HG03066 (cell line): ENCODE results near the gene UBE2U.
A peak's percentile ranks its signal among the peaks of the same experiment; 100 is the strongest.
"Not testable (repeated sequence)": the region's sequence is repeated elsewhere in the genome, so short reads cannot be mapped to it uniquely, and the experiment has no call there.

Experiments used
- ATAC-seq: cut with Tn5 transposase; IDR thresholded peaks from one replicate; pipeline ENCODE4 v1.9.1; 2021; ENCODE audit warnings: low read depth; ENCODE audit not compliant: unreplicated experiment

UBE2U gene

GRCh38 chr1:64187646-64188045 lies 15.8 kb upstream of the UBE2U start:
- no peak for ATAC-seq

DNA sequence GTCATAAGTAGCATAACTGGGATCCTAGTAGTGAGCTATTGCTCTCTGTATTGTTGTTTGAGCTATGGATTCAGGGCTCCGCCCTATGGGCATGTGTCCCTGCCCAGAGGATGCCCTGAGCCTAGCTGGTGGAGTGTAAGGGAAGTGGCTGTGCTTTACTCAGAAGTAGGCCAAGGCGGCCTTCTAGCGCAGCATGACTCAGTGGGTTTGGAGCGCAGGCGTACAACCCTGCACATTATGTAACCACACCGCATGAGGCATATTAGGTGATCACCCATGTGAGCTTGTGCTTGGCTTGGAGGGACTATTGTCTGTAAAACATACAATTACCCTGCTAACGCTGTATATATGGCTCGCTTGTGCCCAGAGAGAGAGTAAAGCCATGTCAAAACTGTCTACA lies 11.1 kb upstream of the UBE2U start:
- no peak for ATAC-seq

DNA sequence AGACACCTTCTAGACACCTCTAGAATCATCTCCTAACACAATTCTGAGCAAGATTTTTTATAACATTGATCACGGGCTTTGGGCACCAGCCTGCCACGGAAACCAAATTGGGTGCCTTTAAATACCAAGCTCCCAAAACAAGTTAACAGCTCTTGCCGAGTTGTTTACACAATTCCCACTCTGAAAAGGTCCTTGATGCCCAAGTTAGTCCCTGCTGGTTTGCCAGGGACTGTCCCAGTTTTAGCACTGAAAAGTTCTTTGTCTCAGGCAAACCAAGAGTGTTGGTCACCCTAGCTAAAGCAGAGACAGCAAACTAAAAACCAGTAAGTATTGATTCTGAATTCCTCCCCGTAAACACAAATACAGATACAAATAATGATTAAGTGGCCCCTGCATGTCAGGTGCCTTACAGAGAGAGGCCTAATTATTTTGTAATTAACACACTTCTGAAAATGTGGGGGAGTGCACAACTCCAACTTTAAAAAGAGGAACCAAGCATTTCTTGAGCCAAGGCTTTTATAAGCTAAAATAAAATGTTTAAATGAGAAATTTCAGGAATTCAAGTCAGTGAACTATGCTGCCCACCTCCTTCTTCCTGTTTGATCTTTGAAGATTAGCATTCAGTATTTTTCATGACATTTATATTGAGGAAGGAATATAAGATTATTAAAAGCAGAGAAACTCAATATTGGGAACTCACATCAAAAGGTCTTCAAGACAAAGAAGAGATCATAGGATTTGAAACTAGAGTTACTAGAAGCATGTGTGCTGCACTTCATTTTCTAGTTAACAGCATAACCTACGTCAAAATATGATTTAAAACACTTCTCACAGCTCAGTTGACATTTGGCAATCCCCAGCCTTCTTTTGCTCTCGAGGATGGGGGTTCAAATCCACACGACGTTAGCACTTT lies 9.0 kb upstream of the UBE2U start:
- no peak for ATAC-seq

DNA sequence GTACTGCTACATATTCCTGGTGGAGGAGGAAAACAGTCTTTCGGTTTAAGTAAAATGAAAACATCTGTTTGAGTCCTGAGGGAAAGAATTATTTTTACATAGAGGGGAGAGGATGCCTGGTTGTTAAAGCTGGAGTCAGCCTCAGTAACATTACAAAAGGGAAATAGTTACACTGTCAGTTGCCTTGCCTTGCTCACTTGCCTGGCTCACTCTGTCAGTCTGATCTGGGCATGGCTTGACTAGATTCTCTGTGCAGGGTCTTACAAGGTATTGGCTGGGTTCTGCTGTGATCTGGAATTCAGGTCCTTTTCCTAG lies 8.4 kb upstream of the UBE2U start:
- ATAC-seq, result no peak

DNA sequence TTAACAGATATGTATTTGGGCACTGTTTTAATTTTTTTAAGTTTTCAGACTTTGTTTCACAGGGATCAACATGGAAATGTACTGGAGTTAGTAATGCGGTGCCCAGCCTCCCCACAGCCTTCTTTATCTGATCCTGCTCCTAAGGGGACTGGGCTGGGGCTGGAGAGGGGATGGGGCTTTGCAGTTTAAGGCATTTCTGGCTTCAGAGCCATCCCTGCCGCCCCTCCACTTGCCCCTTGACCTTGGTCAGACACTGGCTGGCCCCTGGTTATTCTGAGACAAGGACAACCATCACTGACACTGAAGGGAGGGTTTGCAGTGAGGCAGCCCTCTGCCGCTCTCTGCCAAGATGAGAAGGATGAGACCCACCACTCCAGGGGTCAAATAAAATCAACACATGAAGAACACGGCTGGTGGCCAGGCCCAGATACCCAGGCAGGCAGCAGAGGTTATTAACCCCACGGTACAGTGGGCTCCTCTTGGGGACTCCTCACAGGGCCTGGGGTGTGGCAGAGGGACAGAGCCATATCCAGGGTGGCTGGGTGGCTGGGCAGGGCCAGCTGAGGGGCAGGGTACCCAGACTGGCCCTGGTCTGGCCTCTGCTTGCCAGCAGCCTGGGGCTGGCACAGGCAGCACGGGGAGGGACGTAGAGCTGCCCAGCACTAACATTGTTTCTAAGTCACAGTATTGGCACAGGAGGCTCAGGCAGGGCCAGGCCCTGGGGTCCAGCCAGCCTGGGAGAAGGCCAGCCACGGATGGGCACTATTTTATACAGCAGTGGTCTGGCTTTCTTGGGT lies 7.2 kb upstream of the UBE2U start:
- ATAC-seq, result no peak

GRCh38 chr1:64197076-64197475 lies 6.3 kb upstream of the UBE2U start:
- no peak for ATAC-seq

- ATAC-seq, result no peak
Measured at GRCh38 chr1:64199154-64199553, 4.3 kb upstream of the UBE2U start.

- ATAC-seq, result no peak
Measured at GRCh38 chr1:64200064-64200463, 3.4 kb upstream of the UBE2U start.

GRCh38 chr1:64209221-64209620 lies 5.8 kb downstream of the UBE2U start:
- no peak for ATAC-seq

DNA sequence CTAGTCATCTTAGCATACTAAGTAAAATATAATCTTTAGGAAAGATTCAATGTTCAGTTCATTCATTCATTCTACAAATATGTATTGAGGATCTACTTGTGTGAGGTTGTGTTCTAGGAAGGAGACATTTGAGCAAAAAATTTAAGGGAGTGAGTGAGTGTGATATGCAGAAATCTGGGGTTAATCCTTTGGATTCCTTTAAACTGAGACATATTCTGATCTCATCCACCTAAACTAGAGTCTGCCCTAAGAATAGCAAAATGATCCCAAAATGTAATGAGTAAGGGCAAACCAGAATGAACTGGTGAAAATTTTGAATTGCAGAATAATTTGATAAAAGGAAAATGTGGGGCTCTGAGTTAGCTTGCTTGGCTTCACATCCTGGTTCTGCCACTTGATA lies 8.6 kb downstream of the UBE2U start:
- ATAC-seq, result no peak

GRCh38 chr1:64215576-64215975 lies 12.2 kb downstream of the UBE2U start:
- no peak for ATAC-seq

- no peak for ATAC-seq
Measured at GRCh38 chr1:64220241-64220640, 16.8 kb downstream of the UBE2U start.

- ATAC-seq, result peak; percentile 68
Measured at GRCh38 chr1:64223329-64224151, 20.1 kb downstream of the UBE2U start.

GRCh38 chr1:64224236-64224635 lies 20.8 kb downstream of the UBE2U start:
- not testable (repeated sequence) for ATAC-seq

- ATAC-seq, result no peak
Measured at GRCh38 chr1:64228167-64228957, 24.9 kb downstream of the UBE2U start.

DNA sequence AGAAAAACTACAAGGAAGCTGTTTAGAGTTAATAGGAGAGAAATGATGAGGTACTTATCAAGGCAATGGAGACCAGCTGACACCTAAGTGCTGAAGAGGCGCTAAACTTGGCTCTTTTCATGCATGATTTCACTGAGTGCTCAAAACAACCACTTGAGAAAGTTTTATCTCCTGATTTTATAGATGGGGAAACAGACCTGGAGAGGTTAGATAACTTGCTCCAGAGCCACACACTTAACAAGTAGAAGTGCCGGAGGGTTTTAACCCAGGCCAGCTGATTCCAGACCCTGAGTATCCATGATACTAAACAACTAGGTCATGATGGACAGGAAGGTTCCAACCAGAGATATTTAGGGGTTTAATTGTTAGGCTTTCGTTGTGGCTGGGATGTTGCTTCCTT lies 25.9 kb downstream of the UBE2U start:
- no peak for ATAC-seq

DNA sequence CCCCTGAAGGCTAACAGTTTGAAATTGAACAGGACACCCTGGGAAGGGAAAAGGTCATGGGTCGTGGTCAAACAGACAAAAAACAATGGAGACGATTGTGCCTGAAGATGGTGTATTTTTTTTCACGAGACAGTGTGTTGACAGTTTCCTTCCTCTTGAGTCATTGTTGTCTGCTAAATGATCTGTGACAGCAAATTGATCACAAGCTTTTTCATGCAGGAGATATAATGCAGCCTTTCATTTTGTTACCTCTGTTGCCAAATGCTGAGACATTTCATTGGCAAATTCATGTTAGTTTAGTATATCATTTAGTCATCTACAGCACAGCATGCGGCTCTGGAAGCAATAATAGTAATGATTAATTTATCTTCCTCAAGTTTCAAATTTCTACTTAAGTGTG lies 27.7 kb downstream of the UBE2U start:
- no peak for ATAC-seq

DNA sequence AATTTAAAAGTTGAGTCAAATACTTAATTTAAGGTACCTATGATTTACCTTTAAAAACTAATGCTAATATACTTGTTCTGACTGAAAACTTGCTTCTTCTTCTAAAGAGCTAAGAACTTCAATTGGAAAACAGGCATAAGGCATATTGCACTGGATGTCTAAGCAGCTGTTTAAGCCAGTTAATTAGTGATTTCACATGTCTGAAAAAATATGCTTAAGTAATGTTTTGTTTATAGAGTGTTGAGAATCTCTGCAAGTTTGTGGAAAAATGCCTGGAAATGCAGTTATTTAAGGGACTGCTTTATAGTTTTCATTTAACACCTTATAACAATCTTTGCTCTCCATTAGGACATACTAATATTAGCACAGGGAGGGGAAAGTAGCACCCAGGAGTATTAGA lies 28.2 kb downstream of the UBE2U start:
- ATAC-seq, result no peak

DNA sequence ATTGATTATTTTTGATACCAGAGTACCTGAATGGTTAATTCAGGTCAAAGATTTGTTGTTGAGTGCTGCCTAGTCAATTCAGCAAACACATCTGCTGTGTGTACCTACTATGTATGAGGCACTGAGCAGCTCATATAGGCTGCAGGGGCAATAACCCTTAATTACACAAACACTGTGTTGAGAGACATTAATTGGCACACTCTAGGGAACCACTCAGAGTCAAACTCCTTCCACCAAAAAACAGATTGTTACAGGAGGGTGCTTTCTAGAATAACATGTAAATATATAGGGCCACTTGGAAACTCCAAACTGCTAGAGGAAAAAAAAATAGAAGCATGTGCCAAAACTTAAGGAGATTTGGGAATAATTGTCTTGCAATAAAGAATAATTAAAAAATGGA lies 31.3 kb downstream of the UBE2U start:
- no peak for ATAC-seq

DNA sequence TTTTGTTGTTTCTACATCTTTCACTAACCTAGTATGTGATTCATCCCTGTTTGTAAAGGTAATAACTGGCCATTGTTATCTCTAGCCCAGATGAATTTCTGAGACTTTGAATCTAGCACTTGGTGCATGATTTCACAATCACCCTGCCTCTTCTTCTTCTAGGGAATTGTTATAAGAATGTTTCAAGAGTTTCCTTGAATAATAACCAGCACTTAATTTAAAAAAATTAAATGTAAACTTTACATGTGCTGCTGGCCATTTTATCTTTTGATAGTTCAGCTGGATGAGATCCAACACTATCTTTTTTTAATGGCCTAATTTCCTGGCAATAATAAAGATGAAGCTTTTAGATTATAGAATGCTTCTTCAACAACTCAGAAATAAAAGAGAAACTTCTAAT lies 31.8 kb downstream of the UBE2U start:
- ATAC-seq, result no peak
